8988T (cell line): Measurements from ENCODE around the gene ETS1.
"Not testable (repeated sequence)": the region's sequence is repeated elsewhere in the genome, so short reads cannot be mapped to it uniquely, and the experiment has no call there.

Experiments
- DNase-seq: peaks from one replicate; pipeline ENCODE4 v3.0.0; 2011

ETS1 gene

GRCh38 chr11:128455766-128456165 lies 131.6 kb downstream of the ETS1 start:
- DNase-seq, result no peak

DNA sequence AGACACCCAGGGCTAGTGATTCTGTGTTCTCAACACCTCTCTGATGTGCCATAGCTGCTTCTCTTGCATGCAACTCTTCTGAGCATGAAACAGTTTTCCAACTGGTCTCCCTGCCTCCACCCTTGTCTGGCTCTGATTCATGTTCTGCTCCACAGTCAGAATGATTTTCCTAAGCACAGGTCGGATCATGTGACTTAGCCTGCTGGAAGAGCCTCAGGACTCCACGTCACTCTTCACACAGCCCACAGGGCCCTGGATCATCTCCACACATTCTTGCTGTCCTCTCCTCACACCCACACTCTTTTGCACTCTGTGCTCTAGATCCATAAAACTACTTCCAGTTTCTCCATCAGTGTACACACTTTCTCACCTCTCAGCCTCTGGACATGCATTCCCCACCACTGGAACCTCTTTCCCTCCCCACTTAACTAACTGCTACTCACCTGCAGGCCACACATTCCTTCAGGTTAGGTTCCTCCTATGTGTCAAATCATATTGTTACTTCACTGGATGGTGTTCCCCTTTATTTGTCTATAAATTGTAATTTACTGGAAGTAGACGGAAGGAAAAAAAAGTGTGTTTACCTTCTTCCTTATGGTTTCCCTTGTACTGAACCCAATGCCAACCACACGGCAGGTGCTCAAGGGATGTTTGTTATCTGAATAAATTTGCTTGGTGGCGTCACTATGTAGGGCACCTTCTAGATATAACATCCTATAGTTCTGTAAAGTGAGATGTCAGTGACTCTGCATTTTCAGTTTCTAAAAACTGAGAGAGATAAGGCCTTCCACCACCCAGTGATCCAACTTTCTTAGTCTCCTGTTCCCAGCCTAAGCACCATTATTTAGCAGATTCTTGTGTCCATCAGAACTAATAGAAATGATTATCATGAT lies 133.7 kb downstream of the ETS1 start:
- DNase-seq, result no peak

DNA sequence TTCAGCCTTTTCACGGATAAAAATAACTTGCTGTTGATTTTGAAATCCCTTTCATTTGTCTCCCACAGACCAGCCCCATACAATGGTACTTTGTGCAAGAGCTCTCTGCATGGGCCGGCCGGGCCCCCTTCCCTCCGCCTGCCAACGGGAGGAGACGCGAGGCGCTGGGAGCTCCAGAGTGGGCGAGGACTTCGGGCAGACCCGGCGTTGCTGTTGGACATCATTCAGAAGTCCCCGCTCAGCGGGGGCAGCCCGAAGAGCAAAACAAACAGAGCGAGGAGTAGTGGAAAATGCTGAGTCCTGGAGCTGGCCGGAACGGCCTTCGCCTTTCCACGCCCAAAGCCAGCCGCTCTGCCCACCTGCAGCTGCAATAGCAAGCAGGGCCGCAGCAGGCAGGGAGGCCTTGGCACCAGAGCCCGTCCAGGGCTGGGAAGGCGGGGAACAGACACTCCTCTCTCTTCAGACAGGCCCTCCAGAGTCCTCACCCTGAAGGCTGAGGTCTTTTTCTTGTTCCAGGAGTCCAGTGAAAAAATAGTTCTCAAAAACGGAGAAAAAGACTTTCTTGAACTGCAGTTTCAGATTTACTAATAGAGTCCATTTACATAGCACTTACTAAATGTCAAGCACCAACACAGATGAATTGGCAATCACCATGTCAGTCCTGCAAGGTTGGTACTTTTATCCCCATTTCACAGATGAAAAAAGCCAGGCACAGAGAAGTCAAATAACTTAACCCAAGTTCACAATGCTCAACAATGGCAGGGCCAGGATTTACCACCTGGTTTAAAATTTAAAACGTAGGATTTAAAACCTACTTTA lies 135.5 kb downstream of the ETS1 start:
- no peak for DNase-seq

- DNase-seq, result no peak
Measured at GRCh38 chr11:128450882-128451651, 136.3 kb downstream of the ETS1 start.

DNA sequence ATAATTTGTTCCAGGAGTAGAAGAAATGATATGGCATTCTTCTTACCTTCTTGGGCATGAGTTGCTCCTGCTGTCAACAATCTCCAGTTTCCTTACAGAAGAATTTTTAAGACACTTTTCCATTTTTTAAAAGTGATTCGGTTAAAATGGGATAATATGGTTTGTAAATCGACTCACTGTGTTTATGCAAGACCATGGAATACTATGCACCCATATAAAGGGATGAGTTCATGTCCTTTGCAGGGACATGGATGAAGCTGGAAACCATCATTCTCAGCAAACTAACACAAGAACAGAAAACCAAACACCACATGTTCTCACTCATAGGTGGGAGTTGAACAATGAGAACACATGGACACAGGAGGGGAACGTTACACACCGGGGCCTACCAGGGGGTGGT lies 136.9 kb downstream of the ETS1 start:
- not testable (repeated sequence) for DNase-seq

GRCh38 chr11:128448981-128449713 lies 138.2 kb downstream of the ETS1 start:
- no peak for DNase-seq

DNA sequence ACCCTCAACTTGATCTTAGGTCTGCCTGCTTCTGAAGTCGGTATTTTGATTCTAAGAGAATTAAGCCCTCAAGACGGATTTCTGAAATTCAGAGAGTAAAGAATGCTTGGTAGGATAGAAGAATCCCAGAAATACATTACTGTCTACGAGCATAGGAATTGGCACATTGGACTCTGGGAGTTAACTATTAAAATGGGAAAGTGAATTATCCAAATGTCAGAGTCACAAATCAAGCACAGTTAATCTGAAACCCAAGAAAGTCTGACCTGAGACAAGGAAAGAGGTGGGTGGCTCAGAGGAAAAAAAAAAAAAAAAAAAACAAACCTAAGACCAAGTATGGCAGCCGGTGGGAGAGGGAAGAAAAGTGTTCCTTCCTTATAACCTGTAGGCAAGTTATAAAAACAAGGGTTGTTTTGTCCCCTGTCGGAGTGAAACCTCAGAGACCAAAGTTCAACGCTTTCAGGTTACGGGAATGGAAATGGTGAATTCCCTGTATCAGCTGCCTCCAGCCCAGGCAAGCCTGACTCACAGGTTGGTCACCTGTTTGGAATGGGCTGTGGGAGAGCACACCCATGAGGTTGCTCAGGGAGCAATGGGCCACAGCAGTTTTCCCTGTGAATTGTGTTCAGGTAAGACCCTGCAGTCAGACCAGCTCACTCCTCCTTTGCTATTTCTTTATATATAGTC lies 139.0 kb downstream of the ETS1 start:
- no peak for DNase-seq

DNA sequence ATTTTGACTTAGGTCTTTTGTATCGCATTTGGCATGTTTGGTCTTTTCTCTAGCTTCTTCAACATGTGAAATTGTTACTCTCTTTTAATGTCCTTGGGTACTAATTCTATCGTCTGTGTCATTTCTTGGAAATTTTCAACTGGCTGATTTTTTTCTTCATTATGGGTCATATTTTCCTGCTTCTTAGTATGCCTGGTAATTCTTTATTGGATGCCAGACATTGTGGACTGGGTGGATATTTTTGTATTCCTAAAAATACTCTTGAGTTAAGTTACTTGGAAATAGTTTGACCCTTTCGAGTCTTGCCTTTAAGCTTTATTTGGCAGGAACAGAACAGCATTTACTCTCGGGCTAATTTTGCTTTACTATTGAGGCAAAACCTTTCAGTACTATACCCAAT lies 140.1 kb downstream of the ETS1 start:
- DNase-seq, result no peak

- DNase-seq, result not testable (repeated sequence)
Measured at GRCh38 chr11:128445921-128446320, 141.4 kb downstream of the ETS1 start.

DNA sequence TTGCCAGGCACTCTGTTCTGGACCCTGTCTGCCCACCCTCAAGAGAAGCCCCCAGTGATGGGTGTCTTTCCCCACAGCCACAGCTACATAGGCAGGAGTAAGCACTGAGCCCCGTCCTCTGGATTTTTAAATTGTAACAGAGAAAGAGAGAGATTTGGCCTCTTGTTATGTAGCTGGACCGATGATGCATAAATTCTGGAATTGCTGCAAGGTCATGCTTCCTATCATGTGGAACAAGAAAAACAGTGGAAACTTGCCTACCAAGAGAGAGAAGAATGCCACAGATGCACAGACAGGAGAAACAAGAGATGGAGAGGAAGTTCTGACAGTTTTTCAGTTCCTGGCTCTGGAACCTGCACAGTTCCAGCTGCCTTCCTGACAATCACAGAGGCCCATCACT lies 150.2 kb downstream of the ETS1 start:
- no peak for DNase-seq

DNA sequence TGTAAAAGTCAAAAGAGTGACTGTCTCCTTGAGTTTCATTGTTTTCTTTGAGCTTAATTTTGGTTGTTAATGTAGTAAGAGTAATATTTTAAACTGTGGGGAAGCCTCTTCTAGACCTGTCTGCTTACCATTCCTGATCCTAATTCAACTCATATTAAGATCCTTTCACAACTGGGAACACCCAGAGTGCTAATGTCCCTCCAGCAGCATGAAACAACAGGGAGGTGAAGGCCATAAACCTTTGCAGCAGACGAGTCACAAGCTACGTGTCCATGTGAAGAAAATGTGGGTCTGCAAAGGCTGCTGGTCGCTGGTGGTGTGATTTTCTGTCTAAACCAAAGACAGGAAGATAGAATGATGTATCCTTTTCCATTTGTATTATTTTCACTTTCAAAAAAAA lies 152.5 kb downstream of the ETS1 start:
- DNase-seq, result no peak

- no peak for DNase-seq
Measured at GRCh38 chr11:128434411-128434810, 152.9 kb downstream of the ETS1 start.

GRCh38 chr11:128432926-128433325 lies 154.4 kb downstream of the ETS1 start:
- no peak for DNase-seq

GRCh38 chr11:128431931-128432330 lies 155.4 kb downstream of the ETS1 start:
- DNase-seq, result no peak

DNA sequence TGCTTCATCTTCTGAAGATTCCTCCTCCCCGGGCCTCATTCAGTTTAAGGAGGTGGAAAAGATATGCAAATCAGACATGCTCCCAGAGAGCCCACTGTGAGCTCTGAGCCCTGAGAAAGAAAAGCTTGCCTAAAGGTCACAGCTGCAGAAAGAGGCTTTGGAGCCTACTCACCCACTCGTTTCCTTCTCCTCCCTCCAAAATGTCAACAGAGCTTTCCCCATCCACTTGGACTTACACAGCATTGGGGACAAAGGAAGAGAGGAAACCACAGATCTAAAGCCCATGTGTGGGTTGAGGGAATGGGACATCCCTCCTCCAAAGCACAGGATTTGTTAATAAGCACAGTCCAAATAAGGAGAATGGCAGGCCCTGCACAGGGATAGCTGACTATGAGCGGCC lies 158.4 kb downstream of the ETS1 start:
- no peak for DNase-seq

DNA sequence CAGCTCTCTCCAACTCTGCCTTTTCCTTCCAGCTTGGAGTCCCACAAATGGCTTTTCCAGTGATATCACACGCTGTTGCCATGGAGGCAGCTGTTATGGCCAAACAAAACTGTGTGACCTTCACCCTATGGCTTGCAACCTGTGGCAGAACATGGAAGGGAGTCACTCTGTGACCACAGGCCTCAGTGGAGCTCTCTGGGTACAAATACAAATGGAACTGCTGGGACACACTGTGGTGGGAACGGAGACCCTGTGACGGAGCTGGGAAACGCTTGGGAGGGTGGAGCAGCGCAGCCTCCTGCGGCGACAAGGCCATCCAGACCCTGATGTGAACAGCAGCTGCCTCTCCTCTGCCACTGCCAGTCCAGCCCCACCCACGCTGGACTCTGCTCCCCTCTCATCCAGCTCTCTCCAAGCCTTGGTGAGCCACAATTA lies 162.5 kb downstream of the ETS1 start:
- no peak for DNase-seq

DNA sequence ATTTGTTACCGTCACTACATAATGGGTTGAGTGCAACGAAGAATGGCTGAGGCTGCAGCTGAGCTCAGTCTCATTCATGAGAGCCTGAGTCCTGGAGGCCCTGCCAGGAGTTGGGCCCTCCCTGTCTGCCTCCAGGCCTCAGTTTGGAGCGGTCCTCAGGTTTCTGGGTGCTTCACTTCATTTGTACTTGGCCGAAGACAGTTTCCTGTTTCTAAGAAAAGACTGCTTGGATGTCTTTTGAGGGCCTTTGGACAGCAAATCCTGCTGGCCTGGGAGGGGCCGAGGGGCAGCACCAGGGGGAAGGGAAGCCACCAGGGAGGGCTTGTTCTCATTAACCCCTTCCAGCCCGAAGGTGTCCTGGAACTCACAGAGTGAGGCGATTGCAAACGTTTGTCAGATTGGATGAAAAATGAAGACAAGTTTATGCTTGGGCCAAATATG lies 163.1 kb downstream of the ETS1 start:
- DNase-seq, result no peak

GRCh38 chr11:128422576-128423370 lies 164.6 kb downstream of the ETS1 start:
- DNase-seq, result no peak

DNA sequence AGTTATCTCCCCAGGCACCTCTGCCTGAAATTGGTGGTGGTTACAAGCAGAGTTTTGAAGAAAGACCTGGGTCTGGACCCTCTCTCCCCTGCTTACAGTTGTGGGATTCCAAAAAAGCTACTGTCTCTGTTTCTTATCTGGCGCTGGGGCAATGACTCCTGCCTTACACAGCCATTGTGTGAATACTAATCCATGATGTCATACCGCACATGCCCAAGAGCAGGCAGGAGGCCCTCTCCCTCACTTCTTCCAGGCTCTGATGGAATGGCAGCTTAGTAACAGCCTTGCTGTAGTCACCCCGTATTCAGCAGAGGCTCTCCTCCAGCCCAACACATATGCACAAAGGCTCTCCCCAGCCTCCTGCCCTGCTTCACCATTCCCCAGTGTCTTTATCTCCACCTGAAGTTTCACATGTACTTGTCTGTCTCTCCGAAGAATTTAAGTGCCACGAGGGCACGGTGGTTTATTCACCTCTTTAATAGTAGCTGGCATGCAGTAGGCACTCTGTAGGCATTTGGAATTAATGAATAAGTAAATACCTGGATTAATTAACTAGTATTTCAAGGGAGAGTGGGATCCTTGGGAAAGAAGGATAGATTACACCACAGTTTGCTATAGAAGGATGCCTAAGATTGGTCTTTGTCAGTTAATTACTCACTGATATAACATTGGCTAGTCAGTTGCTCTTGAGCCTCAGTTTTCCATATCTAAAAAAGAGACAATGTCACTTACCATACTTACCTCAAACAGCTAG lies 165.6 kb downstream of the ETS1 start:
- DNase-seq, result no peak

DNA sequence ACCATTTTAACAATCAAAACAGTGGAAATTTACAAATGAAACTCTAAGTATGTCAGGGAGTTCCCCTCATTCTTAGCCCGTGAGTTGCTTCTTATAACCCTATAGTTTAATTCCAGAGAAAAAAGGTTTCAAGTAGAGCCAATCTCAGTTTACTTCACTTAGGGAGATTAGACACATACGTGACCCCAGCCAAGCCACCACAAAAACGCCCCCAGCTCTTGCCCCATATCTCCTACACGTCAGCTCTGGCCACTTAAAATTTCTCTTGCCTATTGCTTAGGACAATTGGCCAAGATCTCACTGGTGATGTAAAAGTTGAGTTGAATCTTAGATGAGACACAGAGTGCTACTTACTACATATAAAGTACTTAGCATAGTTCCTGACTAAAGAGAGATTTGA lies 166.4 kb downstream of the ETS1 start:
- no peak for DNase-seq
